Thoracic aorta (tissue), 2 donors: ENCODE results near the gene CENPX. TPM values are rescaled to one million over a fixed set of nuclear protein-coding genes. Genes with fewer than 3 reads are reported as not detected.

Experiments
- ATAC-seq: fragments of 150-250 bp; one replicate; pipeline ENCODE4 v1.8.0; 2017; ENCODE audit warnings: low read depth; ENCODE audit not compliant: insufficient number of reproducible peaks, low FRiP score
- DNase-seq: peaks from one replicate; pipeline ENCODE4 v3.0.0-alpha.2; 2020; ENCODE audit warnings: low spot score
- H3K27ac ChIP-seq, 2 donors: fragments of 200-600 bp; sonication (generic); 1 replicate in 1 of 2; 2 replicates in 1 of 2; pipeline ENCODE4 v1.5.1; 2016; ENCODE audit warnings: mild to moderate bottlenecking in 2 of 2, moderate library complexity in 2 of 2
- H3K27me3 ChIP-seq: fragments of 200-600 bp; sonication (generic); replicated peaks from 2 replicates; pipeline ENCODE4 v1.6.0; 2016; ENCODE audit warnings: mild to moderate bottlenecking; ENCODE audit not compliant: insufficient read depth
- H3K36me3 ChIP-seq: fragments of 200-600 bp; sonication (generic); one replicate; pipeline ENCODE4 v1.5.1; 2016
- H3K4me1 ChIP-seq, 2 donors: fragments of 200-600 bp; sonication (generic); 1 replicate in 1 of 2; 2 replicates in 1 of 2; pipeline versions ENCODE4 v1.5.1 to v1.6.0; 2016; ENCODE audit warnings: low read depth in 2 of 2, mild to moderate bottlenecking in 1 of 2; ENCODE audit not compliant: control insufficient read depth in 1 of 2
- H3K4me3 ChIP-seq: fragments of 200-600 bp; sonication (generic); 2 replicates; pipeline ENCODE4 v1.5.1; 2016; ENCODE audit warnings: mild to moderate bottlenecking
- H3K9me3 ChIP-seq: fragments of 200-600 bp; sonication (generic); 2 replicates; pipeline ENCODE4 v1.5.1; 2016
- total RNA-seq, 2 donors: library from RNA; depleted of rRNA; stranded (reverse); fragments of >200 nt; gene quantifications; one replicate each; pipeline versions ENCODE4 v1.1.0 to v1.2.3, GENCODE V29; 2016
- TF ChIP-seq, protein P1 (sequence below): fragments of 200-600 bp; sonication (generic); IDR thresholded peaks from one replicate; pipeline ENCODE4 v1.5.1; 2019; ENCODE audit warnings: antibody characterized with exemption

The CENPX gene
- total RNA-seq, 2 donors from 2014 or later, result 31.4 to 40.4 TPM

DNA sequence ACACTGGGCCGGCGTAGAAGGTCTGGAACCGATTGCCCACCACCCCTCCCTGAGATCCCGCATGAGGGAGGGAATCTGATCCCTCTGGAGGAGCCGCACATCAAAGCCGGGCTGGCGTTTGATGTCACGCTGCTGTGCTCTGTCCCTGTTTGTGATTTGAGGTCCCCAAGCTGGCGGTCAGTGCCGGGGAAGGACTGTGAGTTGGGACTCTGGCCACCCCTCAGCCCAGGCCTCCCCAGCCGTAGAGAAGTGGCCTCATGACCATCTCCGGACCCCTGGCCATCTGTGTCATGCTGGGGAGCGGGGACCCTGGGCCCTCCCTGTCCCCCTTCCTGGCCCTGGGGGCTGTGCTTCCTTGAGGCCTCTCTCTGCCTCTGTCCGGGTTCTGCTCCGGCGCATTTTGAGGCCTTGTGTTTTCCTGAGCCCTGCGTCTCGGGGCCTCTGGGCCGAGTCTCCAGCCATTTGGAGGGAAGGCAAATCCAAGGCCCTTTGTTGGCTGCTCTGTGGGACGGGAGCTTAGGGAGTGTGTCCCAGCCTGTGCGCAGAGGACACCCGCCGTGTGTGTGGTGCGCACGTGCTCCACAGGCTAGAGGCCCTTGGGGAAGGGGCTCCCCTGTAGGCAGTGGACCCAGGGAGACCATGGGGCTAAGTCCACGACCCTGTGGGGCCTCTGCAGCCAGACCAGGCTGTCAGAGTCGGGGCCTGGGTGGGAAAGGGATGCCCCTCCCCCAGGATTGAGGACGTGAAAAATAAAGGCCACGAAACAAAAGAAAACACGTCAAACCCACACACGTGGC lies 30.2 kb downstream of the CENPX start:
- no peak for DNase-seq
- TF ChIP-seq, protein P1, sequence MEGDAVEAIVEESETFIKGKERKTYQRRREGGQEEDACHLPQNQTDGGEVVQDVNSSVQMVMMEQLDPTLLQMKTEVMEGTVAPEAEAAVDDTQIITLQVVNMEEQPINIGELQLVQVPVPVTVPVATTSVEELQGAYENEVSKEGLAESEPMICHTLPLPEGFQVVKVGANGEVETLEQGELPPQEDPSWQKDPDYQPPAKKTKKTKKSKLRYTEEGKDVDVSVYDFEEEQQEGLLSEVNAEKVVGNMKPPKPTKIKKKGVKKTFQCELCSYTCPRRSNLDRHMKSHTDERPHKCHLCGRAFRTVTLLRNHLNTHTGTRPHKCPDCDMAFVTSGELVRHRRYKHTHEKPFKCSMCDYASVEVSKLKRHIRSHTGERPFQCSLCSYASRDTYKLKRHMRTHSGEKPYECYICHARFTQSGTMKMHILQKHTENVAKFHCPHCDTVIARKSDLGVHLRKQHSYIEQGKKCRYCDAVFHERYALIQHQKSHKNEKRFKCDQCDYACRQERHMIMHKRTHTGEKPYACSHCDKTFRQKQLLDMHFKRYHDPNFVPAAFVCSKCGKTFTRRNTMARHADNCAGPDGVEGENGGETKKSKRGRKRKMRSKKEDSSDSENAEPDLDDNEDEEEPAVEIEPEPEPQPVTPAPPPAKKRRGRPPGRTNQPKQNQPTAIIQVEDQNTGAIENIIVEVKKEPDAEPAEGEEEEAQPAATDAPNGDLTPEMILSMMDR, result no peak
- H3K27ac ChIP-seq, result peak overlapping the region in 1 of 2 donors; percentile 30
- peaks cover 9 to 19% of the 10 kb centered on the region in 2 donors for H3K4me1 ChIP-seq
- peaks cover 9% of the 10 kb centered on the region for H3K36me3 ChIP-seq
- H3K4me3 ChIP-seq, result peak overlapping the region; percentile 58
- H3K27me3 ChIP-seq, result no peaks in the 10 kb centered on the region
- no peak for ATAC-seq
- H3K9me3 ChIP-seq, result no peaks in the 10 kb centered on the region

- ATAC-seq (peak; percentile 33), DNase-seq (peak; percentile 29)
- Histone ChIP-seq H3K27me3 (no peaks in the 10 kb centered on the region), H3K9me3 (no peaks in the 10 kb centered on the region), H3K4me3 (peak overlapping the region; percentile 58), H3K27ac (peak overlapping the region in 1 of 2 donors; percentile 30), H3K36me3 (peaks cover 6% of the 10 kb centered on the region), H3K4me1 (peaks cover 9 to 19% of the 10 kb centered on the region in 2 donors)
- TF ChIP-seq, protein P1, result no peak
Measured at GRCh38 chr17:81991684-81992305, 30.9 kb downstream of the CENPX start.

DNA sequence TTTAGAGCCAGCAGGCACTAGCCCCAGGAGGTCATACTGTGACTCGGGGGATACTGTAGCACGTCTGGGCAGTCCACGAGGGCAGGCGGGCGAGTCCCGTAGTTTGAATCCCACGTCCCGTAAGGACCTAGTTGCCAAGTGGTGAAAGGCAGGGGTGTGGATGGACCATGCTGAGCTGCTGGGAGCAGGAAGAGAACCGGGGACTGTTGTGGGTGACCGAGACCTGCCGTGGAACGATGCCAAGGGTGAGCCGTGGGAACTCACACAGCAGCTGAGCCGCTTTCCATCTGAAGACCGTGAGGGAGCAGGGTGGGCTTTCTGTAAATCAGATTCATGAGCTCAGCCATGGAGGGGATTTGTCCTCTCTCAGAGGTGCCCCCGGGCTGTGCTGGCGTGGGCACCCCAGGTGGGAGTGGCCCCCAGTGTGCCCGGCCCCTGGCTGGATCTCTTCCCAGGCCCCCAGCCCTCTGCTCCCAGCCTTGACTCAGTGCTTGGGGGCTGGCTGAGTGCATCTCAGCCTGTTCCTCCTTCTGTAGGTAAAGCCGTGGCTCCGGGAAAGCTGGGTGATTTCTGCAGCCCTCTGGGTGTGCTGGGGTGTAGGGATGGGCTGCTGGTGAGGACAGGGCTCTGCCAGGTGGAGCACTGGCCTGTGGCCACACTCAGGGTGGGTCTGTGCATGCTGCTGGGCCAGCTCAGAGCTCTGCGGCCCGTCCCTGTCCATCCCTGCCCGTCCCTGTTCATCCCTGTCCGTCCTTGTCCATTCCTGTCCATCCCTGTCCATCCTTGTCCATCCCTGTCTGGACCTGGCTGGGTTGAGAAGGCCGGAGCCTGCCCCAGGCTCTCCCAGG lies 31.6 kb downstream of the CENPX start:
- DNase-seq, result no peak
- Histone ChIP-seq H3K27me3 (no peaks in the 10 kb centered on the region), H3K4me3 (peak overlapping the region; percentile 58), H3K4me1 (peaks cover 9 to 19% of the 10 kb centered on the region in 2 donors), H3K9me3 (no peaks in the 10 kb centered on the region), H3K27ac (peak overlapping the region in 1 of 2 donors; percentile 30), H3K36me3 (peaks cover 2% of the 10 kb centered on the region)
- ATAC-seq, result no peak
- TF ChIP-seq, protein P1, result no peak

DNA sequence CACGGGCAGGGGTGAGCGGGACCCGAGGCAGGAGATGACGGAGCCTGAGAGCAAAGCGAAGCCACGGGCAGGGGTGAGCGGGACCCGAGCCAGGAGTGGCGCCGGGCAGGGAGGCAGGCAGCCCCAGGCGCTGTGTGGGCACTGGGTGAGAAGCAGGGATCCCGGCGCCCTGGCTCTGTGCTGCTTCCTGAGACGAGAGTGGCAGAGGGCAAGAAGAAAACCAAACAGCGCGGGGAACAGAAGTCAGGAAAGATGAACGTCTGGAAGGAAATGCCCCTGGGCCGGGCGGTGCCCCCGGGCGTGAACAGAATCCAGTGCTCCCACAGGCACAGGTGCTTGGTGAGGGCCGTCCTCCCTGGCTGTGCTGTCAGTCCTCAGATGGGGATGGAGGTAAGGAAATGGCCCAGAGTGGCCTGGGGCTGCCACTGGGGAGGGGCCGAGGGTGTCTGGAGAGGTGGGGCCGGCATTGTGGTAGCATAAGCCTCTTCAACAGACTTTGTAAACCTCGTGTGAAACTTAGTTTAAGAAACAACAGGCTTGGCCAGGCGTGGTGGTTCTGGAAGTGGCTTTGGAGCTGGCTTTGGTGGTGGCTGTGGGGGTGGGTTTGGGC lies 35.4 kb downstream of the CENPX start:
- TF ChIP-seq, protein P1, result no peak
- peaks cover 20% of the 10 kb centered on the region for H3K36me3 ChIP-seq
- no peak overlapping the region for H3K27ac ChIP-seq
- peaks cover 8 to 12% of the 10 kb centered on the region in 2 donors for H3K4me1 ChIP-seq
- no peak overlapping the region for H3K4me3 ChIP-seq
- H3K27me3 ChIP-seq, result no peaks in the 10 kb centered on the region
- ATAC-seq (no peak), DNase-seq (no peak)
- no peaks in the 10 kb centered on the region for H3K9me3 ChIP-seq
